ENCODE results near the gene STAC.

DNA sequence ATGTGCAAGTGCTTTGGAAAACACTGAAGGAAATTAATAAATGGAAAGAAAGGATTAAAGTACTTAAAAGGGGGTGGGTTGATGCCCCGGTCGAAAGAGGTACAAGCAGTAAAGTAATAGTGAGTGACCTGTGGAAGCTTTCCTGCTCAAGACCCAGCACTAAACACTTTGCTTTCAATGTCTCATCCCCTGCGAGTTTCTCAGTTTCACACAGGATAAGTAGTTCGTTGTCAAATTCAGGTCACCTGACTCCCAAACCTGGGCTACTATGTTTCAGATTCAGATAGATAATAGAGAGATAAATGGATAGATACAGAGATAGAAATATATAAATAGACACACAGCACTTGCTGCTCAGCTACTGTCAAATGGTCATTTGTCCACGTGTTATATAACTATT is 19.6 kb downstream of the STAC start:
- TF ChIP-seq, protein P1, sequence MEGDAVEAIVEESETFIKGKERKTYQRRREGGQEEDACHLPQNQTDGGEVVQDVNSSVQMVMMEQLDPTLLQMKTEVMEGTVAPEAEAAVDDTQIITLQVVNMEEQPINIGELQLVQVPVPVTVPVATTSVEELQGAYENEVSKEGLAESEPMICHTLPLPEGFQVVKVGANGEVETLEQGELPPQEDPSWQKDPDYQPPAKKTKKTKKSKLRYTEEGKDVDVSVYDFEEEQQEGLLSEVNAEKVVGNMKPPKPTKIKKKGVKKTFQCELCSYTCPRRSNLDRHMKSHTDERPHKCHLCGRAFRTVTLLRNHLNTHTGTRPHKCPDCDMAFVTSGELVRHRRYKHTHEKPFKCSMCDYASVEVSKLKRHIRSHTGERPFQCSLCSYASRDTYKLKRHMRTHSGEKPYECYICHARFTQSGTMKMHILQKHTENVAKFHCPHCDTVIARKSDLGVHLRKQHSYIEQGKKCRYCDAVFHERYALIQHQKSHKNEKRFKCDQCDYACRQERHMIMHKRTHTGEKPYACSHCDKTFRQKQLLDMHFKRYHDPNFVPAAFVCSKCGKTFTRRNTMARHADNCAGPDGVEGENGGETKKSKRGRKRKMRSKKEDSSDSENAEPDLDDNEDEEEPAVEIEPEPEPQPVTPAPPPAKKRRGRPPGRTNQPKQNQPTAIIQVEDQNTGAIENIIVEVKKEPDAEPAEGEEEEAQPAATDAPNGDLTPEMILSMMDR (conservative IDR thresholded peaks at IDR 0.05): no peak
- no peak for TF ChIP-seq ZFX (IDR thresholded peaks at IDR 0.05)
